UCSD-AML1 (cell line): ENCODE data around the gene C3orf70.
"Not testable (repeated sequence)": the region's sequence is repeated elsewhere in the genome, so short reads cannot be mapped to it uniquely, and the experiment has no call there.

Experiments used
- DNase-seq: peaks from one replicate; lab custom pipeline; 2025; ENCODE audit not compliant: unreplicated experiment; lab: John Stamatoyannopoulos, UW

The C3orf70 gene

GRCh38 chr3:185151101-185151963, 1.5 kb downstream of the C3orf70 start:
- DNase-seq, result no peak

DNA sequence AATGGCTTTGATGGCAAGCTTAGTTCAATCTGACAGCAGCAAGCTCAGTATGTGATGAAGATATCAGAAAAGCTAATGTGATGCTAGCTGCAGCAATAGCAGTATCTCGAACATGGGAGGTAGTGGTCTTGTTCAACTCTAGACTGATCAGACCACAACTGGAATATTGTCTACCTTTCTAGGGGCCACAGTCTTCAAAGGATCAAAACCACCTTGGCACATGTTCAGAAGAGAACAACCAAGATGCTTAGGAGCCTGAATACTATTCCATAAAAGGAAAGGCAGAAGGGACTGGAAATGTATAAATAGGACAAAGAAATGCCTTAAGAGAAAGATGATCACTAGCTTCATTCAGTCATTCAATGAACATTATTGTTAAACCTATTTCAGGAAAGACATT, 2.3 kb downstream of the C3orf70 start:
- DNase-seq, result no peak

- DNase-seq, result no peak
Measured at GRCh38 chr3:185149591-185149990, 3.3 kb downstream of the C3orf70 start.

DNA sequence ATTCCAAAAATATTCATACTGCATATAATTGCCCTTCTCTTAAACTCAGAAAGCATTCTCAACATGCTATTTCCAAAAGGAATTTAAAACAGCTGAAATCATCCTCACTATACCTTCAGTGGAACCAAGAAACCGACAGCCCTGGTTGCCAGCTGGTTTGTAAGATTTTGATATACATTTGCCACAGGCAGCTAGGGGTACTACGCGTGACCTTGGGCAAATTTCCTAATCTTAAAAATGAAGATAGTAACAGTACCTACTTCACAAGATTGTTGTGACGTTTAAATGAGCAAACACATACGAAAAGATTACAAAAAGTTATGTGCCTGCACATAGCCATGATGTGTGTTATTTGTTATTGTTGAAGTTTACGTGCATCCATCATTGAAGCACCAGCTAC, 7.3 kb downstream of the C3orf70 start:
- DNase-seq, result no peak

DNA sequence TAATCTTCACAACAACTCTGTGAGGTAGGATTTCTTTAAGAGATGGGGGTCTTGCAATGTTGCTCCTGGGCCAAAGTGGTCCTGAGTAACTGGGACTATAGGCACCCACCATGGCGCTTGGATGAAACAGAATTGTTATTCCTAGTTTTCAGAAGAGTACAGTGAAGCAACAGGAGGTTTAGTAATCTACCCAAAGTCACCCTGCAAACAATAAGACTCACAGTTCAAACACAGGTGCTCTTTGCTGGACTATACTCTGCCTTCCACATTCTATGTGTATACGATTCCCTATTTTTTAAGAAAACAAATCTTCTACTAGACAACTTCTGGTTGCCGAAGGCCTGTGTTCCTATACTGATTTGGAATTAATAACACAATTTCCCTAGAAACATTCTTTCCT, 8.1 kb downstream of the C3orf70 start:
- no peak for DNase-seq

- DNase-seq, result no peak
Measured at GRCh38 chr3:185137821-185138220, 15.0 kb downstream of the C3orf70 start.

GRCh38 chr3:185134509-185134908, 18.4 kb downstream of the C3orf70 start:
- no peak for DNase-seq

- DNase-seq, result no peak
Measured at GRCh38 chr3:185131602-185132256, 21.1 kb downstream of the C3orf70 start.

DNA sequence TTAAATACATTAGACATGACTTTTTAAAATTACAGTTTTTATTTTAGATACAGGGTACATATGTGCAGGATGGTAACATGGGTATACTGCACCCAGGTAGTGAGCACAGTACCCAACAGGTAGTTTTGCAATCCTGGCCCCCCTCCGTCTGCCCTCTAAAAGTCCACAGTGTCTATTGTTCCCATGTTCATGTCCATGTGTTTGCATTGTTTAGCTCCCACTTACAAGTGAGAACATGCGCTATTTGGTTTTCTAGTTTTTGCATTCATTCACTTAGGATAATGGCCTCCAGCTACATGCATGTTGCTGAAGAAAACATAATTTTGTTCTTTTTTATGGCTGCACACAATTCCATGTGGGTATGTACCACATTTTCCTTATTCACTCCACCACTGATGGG, 23.8 kb downstream of the C3orf70 start:
- no peak for DNase-seq

GRCh38 chr3:185126201-185126600, 26.7 kb downstream of the C3orf70 start:
- DNase-seq, result no peak

DNA sequence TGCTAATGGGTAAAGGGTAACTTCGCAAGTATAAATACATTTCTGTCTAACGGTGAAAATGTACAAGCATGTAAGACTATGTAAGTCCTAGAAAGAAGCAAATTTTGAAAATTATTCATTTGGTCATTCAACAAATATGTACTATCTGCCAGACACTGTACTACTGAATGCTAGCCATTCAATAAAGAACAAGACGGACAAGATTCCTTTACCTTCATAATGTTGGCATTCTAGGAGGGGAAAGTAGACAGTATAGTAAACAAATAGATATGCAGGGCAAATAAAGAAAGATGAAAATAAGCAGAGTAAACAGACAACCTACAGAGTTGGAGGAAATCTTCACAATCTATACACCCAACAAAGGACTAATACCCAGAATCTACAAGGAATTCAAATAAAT, 32.7 kb downstream of the C3orf70 start:
- no peak for DNase-seq

GRCh38 chr3:185115371-185115770, 37.5 kb downstream of the C3orf70 start:
- DNase-seq, result no peak

DNA sequence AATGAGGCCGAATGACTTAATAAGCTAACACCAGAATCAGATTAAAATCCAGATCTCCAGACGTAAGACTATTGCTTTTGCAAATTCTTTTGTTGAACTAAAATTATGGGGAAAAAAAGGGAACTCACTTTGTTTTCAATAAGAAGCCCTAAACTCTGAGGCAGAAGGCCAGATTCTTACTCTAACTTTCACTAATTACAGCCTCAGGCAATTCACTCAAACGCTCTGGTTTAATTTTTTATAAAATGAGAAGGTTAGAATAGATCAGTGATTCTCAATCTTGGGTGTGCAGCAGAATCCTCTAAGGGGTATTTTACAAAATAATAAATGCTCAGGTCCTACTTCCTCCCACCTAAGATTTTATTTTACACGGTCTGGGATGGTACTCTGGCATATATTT, 38.1 kb downstream of the C3orf70 start:
- DNase-seq, result no peak

GRCh38 chr3:185112186-185112585, 40.7 kb downstream of the C3orf70 start:
- no peak for DNase-seq

GRCh38 chr3:185109012-185109411, 43.8 kb downstream of the C3orf70 start:
- not testable (repeated sequence) for DNase-seq

DNA sequence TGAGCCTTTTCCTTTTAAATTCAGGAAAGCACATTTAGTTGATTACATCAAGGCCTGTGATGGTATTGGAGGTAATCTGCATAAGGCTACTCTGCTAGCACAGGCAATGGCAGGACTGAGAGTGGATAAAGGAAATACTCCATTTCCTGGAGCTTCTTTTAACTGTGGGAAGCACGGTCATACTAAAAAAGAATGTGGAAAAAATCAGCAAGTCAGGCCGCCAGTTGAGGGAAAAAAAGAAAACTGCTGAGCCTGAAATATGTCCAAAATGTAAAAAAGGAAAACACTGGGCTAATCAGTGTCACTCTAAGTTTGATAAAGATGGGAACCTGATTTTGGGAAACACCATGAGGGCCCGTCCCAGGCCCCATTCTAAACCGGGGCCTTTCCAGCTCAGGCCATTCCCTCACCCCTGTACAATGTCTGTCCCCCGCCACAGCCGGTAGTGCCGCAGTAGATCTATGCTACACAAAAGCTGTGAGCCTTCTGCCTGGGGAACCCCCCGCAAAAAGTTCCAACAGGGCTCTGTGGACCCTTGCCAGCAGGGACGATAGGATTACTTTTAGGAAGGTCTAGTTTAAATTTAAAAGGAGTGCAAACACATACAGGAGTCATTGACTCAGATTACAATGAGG, 46.5 kb downstream of the C3orf70 start:
- DNase-seq, result not testable (repeated sequence)

DNA sequence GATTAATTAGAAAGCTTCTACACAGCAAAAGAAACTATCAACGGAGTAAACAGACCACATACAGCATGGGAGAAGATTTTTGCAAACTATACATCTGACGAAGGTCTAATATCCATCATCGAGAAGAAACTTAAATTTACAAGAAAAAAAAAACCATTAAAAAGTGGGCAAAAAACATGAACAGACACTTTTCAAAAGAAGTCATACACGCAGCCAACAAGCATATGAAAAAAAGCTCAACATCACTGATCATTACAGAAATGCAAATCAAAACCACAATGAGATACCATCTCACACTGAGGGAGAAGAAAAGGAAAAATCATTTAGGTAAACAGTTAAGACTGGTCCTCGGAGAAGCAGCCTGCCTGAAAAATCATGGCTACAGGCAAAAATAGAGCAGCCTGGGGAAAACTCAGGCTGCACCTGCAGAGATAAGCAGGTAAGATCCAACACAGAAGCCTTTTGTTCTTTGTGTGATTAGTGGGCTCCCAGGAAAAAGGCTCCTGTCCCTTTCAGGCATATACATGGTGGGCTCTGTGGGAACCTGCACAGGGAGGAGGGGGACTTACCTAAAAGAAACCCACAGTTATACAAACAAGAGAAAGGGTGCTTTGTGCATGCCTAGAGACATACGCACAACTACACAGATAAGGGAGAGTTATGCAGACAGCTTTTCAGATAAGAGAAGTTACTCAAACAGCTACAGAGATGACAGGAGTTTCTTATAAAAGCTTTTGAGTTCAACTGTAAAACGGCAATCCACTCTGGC, 49.3 kb downstream of the C3orf70 start:
- no peak for DNase-seq

GRCh38 chr3:185094697-185095096, 58.2 kb downstream of the C3orf70 start:
- DNase-seq, result no peak

DNA sequence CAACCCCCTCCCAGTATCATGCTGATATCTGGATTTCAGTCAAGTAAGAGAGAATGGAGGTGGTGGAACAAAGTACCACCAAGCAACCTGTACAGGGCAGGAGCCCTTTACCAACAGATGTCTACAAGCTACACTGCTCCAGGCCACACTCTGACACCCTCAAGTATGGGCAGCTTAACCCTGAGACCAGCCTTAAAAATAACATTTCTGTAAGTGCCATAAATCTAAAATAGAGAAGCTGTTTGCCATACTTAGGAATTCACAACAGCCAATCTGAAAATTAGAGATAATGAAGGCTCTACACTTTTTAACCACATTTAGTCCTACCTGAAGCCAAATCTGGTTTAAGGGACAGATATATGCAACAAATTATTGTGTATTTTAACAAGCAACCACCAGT, 59.7 kb downstream of the C3orf70 start:
- no peak for DNase-seq

- DNase-seq, result no peak
Measured at GRCh38 chr3:185090811-185091210, 62.0 kb downstream of the C3orf70 start.

- DNase-seq, result no peak
Measured at GRCh38 chr3:185089751-185090150, 63.1 kb downstream of the C3orf70 start.
